Endothelial cell of umbilical vein (primary cell): ENCODE measurements around the gene LIN7C. TPM values are rescaled to one million over a fixed set of nuclear protein-coding genes. Genes with fewer than 3 reads are reported as not detected.
"Not testable (repeated sequence)": the region's sequence is repeated elsewhere in the genome, so short reads cannot be mapped to it uniquely, and the experiment has no call there.

Experiments used
- BruUV-seq: library from RNA; stranded (reverse); fragments of 400-500 nt; replicated peaks from 2 replicates; lab custom pipeline; 2021; lab: Mats Ljungman, UMichigan
- CTCF ChIA-PET: fragments of 300-600, 350-600 bp; sonication (Branson Sonifier 250); formaldehyde crosslinking; loops from one replicate; lab custom pipeline; 2021; ENCODE audit warnings: antibody characterized with exemption, inconsistent platforms; lab: Charles Lee
- POLR2A ChIA-PET: fragments of 300-600, 350-600 bp; sonication (Branson Sonifier 250); formaldehyde crosslinking; loops from one replicate; lab custom pipeline; 2021; ENCODE audit warnings: antibody characterized with exemption, inconsistent platforms; lab: Charles Lee
- DNase-seq: peaks from one replicate; pipeline ENCODE4 v3.0.0-alpha.2; 2011; ENCODE audit warnings: low read depth, low spot score
- FAIRE-seq: peaks from 2 replicates; lab custom pipeline; 2011; peaks lifted over from hg19 to GRCh38; lab: Jason Lieb, UNC
- H2AFZ ChIP-seq: 2 replicates; pipeline ENCODE4 v1.6.0; 2012; ENCODE audit warnings: low read depth, low read length, control low read depth, inconsistent platforms
- H3K27ac ChIP-seq: 2 replicates; pipeline ENCODE4 v1.5.1; 2011; ENCODE audit warnings: low read depth, mild to moderate bottlenecking, control low read depth, low read length, moderate library complexity; ENCODE audit not compliant: insufficient read depth
- H3K27me3 ChIP-seq, 2 experiments: 2 replicates each; pipeline versions ENCODE4 v1.6.0 to v1.6.1; 2011; ENCODE audit warnings: low read length in 2 of 2, mixed read lengths in 1 of 2; ENCODE audit not compliant: control insufficient read depth in 2 of 2, insufficient read depth in 2 of 2
- H3K36me3 ChIP-seq, 2 experiments: 2 replicates in 1 of 2; 3 replicates in 1 of 2; pipeline ENCODE4 v1.5.1; 2011; ENCODE audit warnings: low read length in 2 of 2, mild to moderate bottlenecking in 1 of 2, moderate library complexity in 1 of 2; ENCODE audit not compliant: control insufficient read depth in 2 of 2, insufficient read depth in 2 of 2; ENCODE audit errors: extremely low read depth in 1 of 2
- H3K4me1 ChIP-seq: 3 replicates; pipeline ENCODE4 v1.5.1; 2011; ENCODE audit warnings: mild to moderate bottlenecking, low read length; ENCODE audit not compliant: control insufficient read depth, insufficient read depth; ENCODE audit errors: extremely low read depth
- H3K4me2 ChIP-seq: 2 replicates; pipeline ENCODE4 v1.6.1; 2011; ENCODE audit warnings: low read length, control low read depth, mixed read lengths; ENCODE audit not compliant: insufficient read depth
- H3K4me3 ChIP-seq, 3 experiments: fragments of 200-600 bp in 1 of 3; sonication (generic), shearing (Covaris generic) in 1 of 3; replicated peaks in 1 of 3; 2 replicates each; pipeline ENCODE4 v1.5.1; 2011 to 2016; ENCODE audit warnings: control low read depth in 3 of 3, low read length in 3 of 3, mild to moderate bottlenecking in 2 of 3, inconsistent platforms in 1 of 3, low read depth in 1 of 3, moderate library complexity in 1 of 3; ENCODE audit not compliant: insufficient read depth in 1 of 3
- H3K79me2 ChIP-seq: 2 replicates; pipeline ENCODE4 v1.6.0; 2012; ENCODE audit warnings: low read length, inconsistent platforms; ENCODE audit not compliant: control insufficient read depth, insufficient read depth
- H3K9ac ChIP-seq: replicated peaks from 2 replicates; pipeline ENCODE3; 2011; ENCODE audit warnings: low read length, control low read depth; ENCODE audit not compliant: insufficient read depth; ENCODE audit errors: extremely low read depth
- H3K9me1 ChIP-seq: replicated peaks from 3 replicates; pipeline ENCODE4 v1.6.0; 2011; ENCODE audit warnings: mild to moderate bottlenecking, low read length; ENCODE audit not compliant: control insufficient read depth, insufficient read depth; ENCODE audit errors: extremely low read depth
- H3K9me3 ChIP-seq: replicated peaks from 2 replicates; pipeline ENCODE4 v1.5.1; 2012; ENCODE audit warnings: low read length, inconsistent platforms; ENCODE audit not compliant: control insufficient read depth, insufficient read depth
- H4K20me1 ChIP-seq: replicated peaks from 2 replicates; pipeline ENCODE3; 2011; ENCODE audit warnings: mild to moderate bottlenecking, low read length; ENCODE audit not compliant: control insufficient read depth, insufficient read depth; ENCODE audit errors: extremely low read depth
- JUN ChIP-seq: IDR thresholded peaks from 2 replicates; pipeline ENCODE4 v1.6.1; 2011; ENCODE audit warnings: borderline replicate concordance, low read depth; ENCODE audit not compliant: insufficient read length, insufficient read depth
- dilution Hi-C: fragments of 300-500 bp; cut with MboI; formaldehyde crosslinking; loops from one replicate; pipeline ENCODE4 v1.15.0; 2019; ENCODE audit warnings: low sequenced_read_pairs; ENCODE audit not compliant: extremely low pct_ligation_motif_present
- intact Hi-C: fragments of 100-400 bp; cut with micrococcal nuclease; formaldehyde crosslinking; loops from one replicate; pipeline ENCODE4 v1.10.0; 2022
- polyA plus RNA-seq, 4 experiments: library from polyadenylated mRNA; depleted of rRNA in 3 of 4; stranded (reverse) in 3 of 4; unstranded in 1 of 4; fragments of >200 nt; gene quantifications; 2 replicates each; pipeline versions ENCODE4 v1.2.1 to v1.2.3, GENCODE V29; 2011 to 2012; ENCODE audit warnings: missing spikeins in 1 of 4
- total RNA-seq: library from RNA; stranded (reverse); gene quantifications from 2 replicates; pipeline ENCODE4 v1.2.3, GENCODE V29; 2021
- TF ChIP-seq, protein P1 (sequence below), 2 donors: IDR thresholded peaks; 1 replicate in 1 of 2; 2 replicates in 1 of 2; pipeline ENCODE4 v1.5.1; 2011; ENCODE audit warnings: low read length in 2 of 2, mild to moderate bottlenecking in 2 of 2, moderate library complexity in 2 of 2, control low read depth in 1 of 2, inconsistent platforms in 1 of 2, low read depth in 1 of 2; ENCODE audit not compliant: insufficient read depth in 1 of 2; ENCODE audit errors: extremely low read depth in 1 of 2

The LIN7C gene
- total and polyA plus RNA-seq, 2 donors (not counting 3 experiments of a cell fraction or from before 2014, with no cell fraction given) = 7.1 to 24.9 TPM

DNA sequence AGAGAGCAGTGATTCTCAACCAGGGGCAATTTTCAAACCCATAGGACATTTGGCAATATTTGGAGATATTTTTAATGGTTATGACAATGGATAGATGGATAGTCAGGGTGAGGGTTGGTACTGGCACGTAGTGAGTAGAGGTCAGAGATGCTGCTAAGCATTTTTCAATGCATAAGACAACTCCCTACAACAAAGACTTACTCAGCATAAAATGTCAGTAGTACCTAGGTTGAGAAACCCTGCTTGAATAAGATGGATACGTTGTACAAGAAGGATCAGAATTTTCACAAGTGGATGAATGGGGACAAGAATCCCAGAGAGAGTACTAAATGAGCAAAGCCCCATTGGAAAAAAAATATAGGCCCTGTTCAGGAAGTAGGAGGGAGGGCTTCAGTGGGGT, 11.9 kb upstream of the LIN7C start:
- Histone ChIP-seq H4K20me1 (no peaks in the 10 kb centered on the region), H3K27me3 (peaks cover 0 to 4% of the 10 kb centered on the region in 2 experiments), H3K4me1 (no peaks in the 10 kb centered on the region), H3K27ac (no peak overlapping the region), H3K9ac (no peak overlapping the region), H3K36me3 (no peaks in the 10 kb centered on the region), H3K4me3 (no peak overlapping the region), H3K9me3 (no peaks in the 10 kb centered on the region), H2AFZ (no peak overlapping the region), H3K79me2 (no peaks in the 10 kb centered on the region), H3K9me1 (no peaks in the 10 kb centered on the region), H3K4me2 (no peak overlapping the region)
- intact Hi-C loops = no loop called here
- DNase-seq (no peak), FAIRE-seq (no peak)
- TF ChIP-seq, protein P1, sequence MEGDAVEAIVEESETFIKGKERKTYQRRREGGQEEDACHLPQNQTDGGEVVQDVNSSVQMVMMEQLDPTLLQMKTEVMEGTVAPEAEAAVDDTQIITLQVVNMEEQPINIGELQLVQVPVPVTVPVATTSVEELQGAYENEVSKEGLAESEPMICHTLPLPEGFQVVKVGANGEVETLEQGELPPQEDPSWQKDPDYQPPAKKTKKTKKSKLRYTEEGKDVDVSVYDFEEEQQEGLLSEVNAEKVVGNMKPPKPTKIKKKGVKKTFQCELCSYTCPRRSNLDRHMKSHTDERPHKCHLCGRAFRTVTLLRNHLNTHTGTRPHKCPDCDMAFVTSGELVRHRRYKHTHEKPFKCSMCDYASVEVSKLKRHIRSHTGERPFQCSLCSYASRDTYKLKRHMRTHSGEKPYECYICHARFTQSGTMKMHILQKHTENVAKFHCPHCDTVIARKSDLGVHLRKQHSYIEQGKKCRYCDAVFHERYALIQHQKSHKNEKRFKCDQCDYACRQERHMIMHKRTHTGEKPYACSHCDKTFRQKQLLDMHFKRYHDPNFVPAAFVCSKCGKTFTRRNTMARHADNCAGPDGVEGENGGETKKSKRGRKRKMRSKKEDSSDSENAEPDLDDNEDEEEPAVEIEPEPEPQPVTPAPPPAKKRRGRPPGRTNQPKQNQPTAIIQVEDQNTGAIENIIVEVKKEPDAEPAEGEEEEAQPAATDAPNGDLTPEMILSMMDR (IDR thresholded peaks at IDR 0.05; ENCODE audit: extremely low read depth in 1 of 2, insufficient read depth in 1 of 2, low read depth in 1 of 2, low read length in 2 of 2) = no peak
- no peak for TF ChIP-seq JUN
- dilution Hi-C loops = no loop called here
- ChIA-PET CTCF (no interaction called here), POLR2A (no interaction called here)
- no TSS peak for BruUV-seq

DNA sequence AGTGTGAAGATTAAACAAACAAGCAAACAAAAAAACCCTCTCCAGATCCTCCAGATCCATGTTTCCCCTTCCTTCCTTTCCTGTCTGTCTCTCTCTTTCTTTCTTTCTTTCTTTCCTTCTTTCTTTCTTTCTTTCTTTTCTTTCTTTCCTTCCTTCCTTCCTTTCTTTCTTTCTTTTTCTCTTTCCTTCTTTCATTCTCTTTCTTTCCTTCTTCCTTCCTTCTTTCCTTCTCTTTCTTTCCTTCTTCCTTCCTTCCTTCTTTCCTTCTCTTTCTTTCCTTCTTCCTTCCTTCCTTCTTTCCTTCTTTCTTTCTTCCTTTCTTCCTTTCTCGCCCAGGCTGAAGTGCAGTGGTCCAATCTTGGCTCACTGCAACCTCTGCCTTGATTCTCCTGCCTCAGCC, 10.9 kb upstream of the LIN7C start:
- H4K20me1 ChIP-seq, H3K9me1 ChIP-seq, H3K27me3 ChIP-seq, POLR2A ChIA-PET, FAIRE-seq, H3K4me3 ChIP-seq, H2AFZ ChIP-seq, DNase-seq, dilution Hi-C loops, CTCF ChIA-PET, H3K36me3 ChIP-seq, H3K27ac ChIP-seq, BruUV-seq, H3K9ac ChIP-seq, H3K4me2 ChIP-seq, intact Hi-C loops, H3K9me3 ChIP-seq, H3K79me2 ChIP-seq, H3K4me1 ChIP-seq: not testable (repeated sequence)
